Fibroblast of the aortic adventitia (primary cell): ENCODE measurements around the gene VWF. TPM values are rescaled to one million over a fixed set of nuclear protein-coding genes. Genes with fewer than 3 reads are reported as not detected.

Source experiments
- DNase-seq: peaks from one replicate; pipeline ENCODE4 v3.0.0-alpha.2; 2010; ENCODE audit warnings: low read depth
- H3K4me3 ChIP-seq: 2 replicates; pipeline ENCODE4 v1.5.1; 2011; ENCODE audit warnings: low read depth, mild to moderate bottlenecking, control low read depth, low read length, moderate library complexity
- CTCF ChIP-seq: IDR thresholded peaks from 2 replicates; pipeline ENCODE4 v1.5.1; 2011; ENCODE audit warnings: mild to moderate bottlenecking, low read length, control low read depth, inconsistent platforms; ENCODE audit not compliant: insufficient read depth
- total RNA-seq: library from RNA; depleted of rRNA; stranded (reverse); fragments of >200 nt; gene quantifications from 2 replicates; pipeline ENCODE4 v1.2.3, GENCODE V29; 2012; ENCODE audit warnings: low replicate concordance

VWF gene
- total RNA-seq, 1 donor: 1.4 TPM

- no peak overlapping the region for H3K4me3 ChIP-seq
- TF ChIP-seq CTCF: no peak
- no peak for DNase-seq
Measured at GRCh38 chr12:6044082-6044481, 80.4 kb downstream of the VWF start.

GRCh38 chr12:6042446-6042845 is 82.0 kb downstream of the VWF start:
- no peak for TF ChIP-seq CTCF
- DNase-seq: no peak
- no peak overlapping the region for H3K4me3 ChIP-seq

GRCh38 chr12:6041891-6042290 is 82.6 kb downstream of the VWF start:
- no peak for TF ChIP-seq CTCF
- no peak for DNase-seq
- no peak overlapping the region for H3K4me3 ChIP-seq

- TF ChIP-seq CTCF: no peak
- H3K4me3 ChIP-seq: no peak overlapping the region
- DNase-seq: no peak
Measured at GRCh38 chr12:6040815-6041214, 83.7 kb downstream of the VWF start.

- DNase-seq: peak; percentile 85
- no peak overlapping the region for H3K4me3 ChIP-seq
- TF ChIP-seq CTCF: peak; percentile 91
Measured at GRCh38 chr12:6039894-6040601, 84.4 kb downstream of the VWF start.

- peak; percentile 70 for DNase-seq
Measured at GRCh38 chr12:6038160-6038559, 86.3 kb downstream of the VWF start.

More at GRCh38 chr12:6038160-6038559, 86.3 kb downstream of the VWF start:
- TF ChIP-seq CTCF: peak; percentile 74
- H3K4me3 ChIP-seq: no peak overlapping the region
